NCI-H1930 (cell line): ENCODE data around the gene SOHLH2.

Experiments
- DNase-seq, 2 experiments: peaks; one replicate each; lab custom pipeline; 2025; lab: John Stamatoyannopoulos, UW

The SOHLH2 gene

GRCh38 chr13:36131931-36132297 is 82.4 kb downstream of the SOHLH2 start:
- DNase-seq, result peak in 1 of 2 experiments; percentile 45

GRCh38 chr13:36131222-36131930 is 83.0 kb downstream of the SOHLH2 start, which contains the start of gene DCLK1:
TSS of gene DCLK1 (minus strand) at chr13:36131382.
- peak; percentile 61 to 75 for DNase-seq

GRCh38 chr13:36130552-36131221 is 83.7 kb downstream of the SOHLH2 start:
- DNase-seq, result no peak

- no peak for DNase-seq
Observed at GRCh38 chr13:36130193-36130551, 84.2 kb downstream of the SOHLH2 start.

- DNase-seq, result no peak
Observed at GRCh38 chr13:36129539-36129938, 84.8 kb downstream of the SOHLH2 start.

- no peak for DNase-seq
Observed at GRCh38 chr13:36126491-36126890, 87.9 kb downstream of the SOHLH2 start.

- no peak for DNase-seq
Observed at GRCh38 chr13:36125841-36126240, 88.5 kb downstream of the SOHLH2 start.

GRCh38 chr13:36124236-36124822 is 90.0 kb downstream of the SOHLH2 start:
- no peak for DNase-seq
